ENCODE measurements around the gene EFTUD2.

- TF ChIP-seq EZH2 (IDR thresholded peaks at IDR 0.05; ENCODE audit: insufficient read depth, poor library complexity, severe bottlenecking), result no peak
- TF ChIP-seq EZH2phosphoT487 (IDR thresholded peaks at IDR 0.05; ENCODE audit: insufficient read depth, low read depth), result no peak
Measured at GRCh38 chr17:44887971-44888954, 11.0 kb downstream of the EFTUD2 start.

All from GM23248 (cell line).